ENCODE data around the gene PLEKHA5. TPM values are rescaled to one million over a fixed set of nuclear protein-coding genes. Genes with fewer than 3 reads are reported as not detected.

Gene PLEKHA5
- total and polyA plus RNA-seq, 2 of the 4 experiments (the other 2 are of a cell fraction), result 5.3 to 12.2 TPM

DNA sequence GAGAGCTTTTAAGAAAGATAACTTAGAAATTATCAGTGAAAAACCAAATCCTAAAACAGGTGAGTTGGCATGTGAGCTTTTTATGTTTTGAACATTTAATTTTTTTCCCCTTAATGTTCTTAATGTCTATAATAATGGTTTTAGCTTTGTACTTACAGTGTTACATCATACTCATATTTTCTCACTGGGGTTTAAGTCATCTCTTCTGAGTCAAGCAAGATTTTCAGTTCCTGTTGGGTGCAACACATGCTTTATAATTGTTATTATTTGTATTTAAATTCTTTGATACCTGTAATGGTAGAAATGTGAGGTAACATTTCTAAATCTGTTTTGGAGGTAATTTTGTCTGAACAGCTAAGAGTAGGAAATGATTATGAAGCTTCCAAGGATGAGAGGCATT is 113.0 kb downstream of the PLEKHA5 start:
- Histone ChIP-seq H3K9me3 (ENCODE audit: control insufficient read depth, insufficient read depth, low read length) (no peaks in the 10 kb centered on the region), H4K91ac (ENCODE audit: insufficient read depth, low read depth, low read length) (no peak overlapping the region), H2BK120ac (ENCODE audit: low read depth, low read length) (no peak overlapping the region), H4K8ac (ENCODE audit: low read depth in 2 of 2, low read length in 2 of 2) (no peak overlapping the region), H2AK9ac (replicated peaks; ENCODE audit: low read depth, low read length, poor library complexity) (no peak overlapping the region), H3K18ac (ENCODE audit: low read depth, low read length) (no peak overlapping the region), H3K56ac (ENCODE audit: extremely low read depth, insufficient read depth, low read length) (no peak overlapping the region), H3K27ac (ENCODE audit: insufficient read depth, low read length) (no peak overlapping the region), H2AK5ac (ENCODE audit: low read depth, low read length) (no peak overlapping the region), H2BK5ac (ENCODE audit: low read depth, low read length, poor library complexity, severe bottlenecking) (no peak overlapping the region), H4K5ac (ENCODE audit: low read depth, low read length) (no peak overlapping the region), H3K9ac (ENCODE audit: low read depth, low read length) (no peak overlapping the region), H3K27me3 (ENCODE audit: control insufficient read depth, insufficient read depth, low read length) (no peaks in the 10 kb centered on the region), H3K4me2 (ENCODE audit: low read depth, low read length) (no peak overlapping the region), H3K4me3 (ENCODE audit: insufficient read depth, low read depth, low read length) (no peak overlapping the region), H2BK15ac (ENCODE audit: low read depth, low read length) (no peak overlapping the region), H2BK20ac (ENCODE audit: low read depth, low read length) (no peak overlapping the region), H4K20me1 (ENCODE audit: insufficient read depth, low read length) (peaks cover 7% of the 10 kb centered on the region; the same call in 1 of the 2 replicates), H3K79me1 (ENCODE audit: low read depth in 1 of 2, low read length in 2 of 2) (peaks cover 13 to 24% of the 10 kb centered on the region in 2 experiments), H3K9me1 (ENCODE audit: insufficient read depth, low read length) (peaks cover 4% of the 10 kb centered on the region), H3K23ac (ENCODE audit: low read depth, low read length) (no peak overlapping the region), H3K4ac (ENCODE audit: low read depth, low read length) (no peak overlapping the region), H3K14ac (replicated peaks; ENCODE audit: low read depth, low read length) (no peak overlapping the region), H2AFZ (replicated peaks; ENCODE audit: low read length, poor library complexity) (no peak overlapping the region), H3K4me1 (ENCODE audit: control insufficient read depth, insufficient read depth, low read length) (peaks cover 6% of the 10 kb centered on the region), H3K36me3 (ENCODE audit: control insufficient read depth, insufficient read depth, low read length) (0 out of 2 replicates have a peak, but pooled peaks cover 1% of the 10 kb centered on the region)
- intact Hi-C loops (cut with micrococcal nuclease) (no loop called here), dilution Hi-C loops (cut with HindIII; ENCODE audit: low sequenced_read_pairs, unreplicated experiment) (no loop called here), in situ Hi-C loops (cut with MboI; ENCODE audit: low sequenced_read_pairs) (no loop called here)
- DNase-seq (no peak), ATAC-seq (ENCODE audit: low read depth) (no peak)
- no TSS peak for BruUV-seq (replicated peaks)
- CTCF ChIA-PET, result interaction anchor here (0.6 kb wide), 1 partner anchor 15 kb away, joined by 6 read pairs; no protein-coding TSS in a partner anchor
- POLR2A ChIA-PET (ENCODE audit: unreplicated experiment), result no interaction called here
- TF ChIP-seq RCOR1 (IDR thresholded peaks at IDR 0.05; ENCODE audit: insufficient replicate concordance, low read length) (no peak), BHLHE40 (IDR thresholded peaks at IDR 0.05; ENCODE audit: low read depth, low read length) (no peak)
- TF ChIP-seq, protein P1, sequence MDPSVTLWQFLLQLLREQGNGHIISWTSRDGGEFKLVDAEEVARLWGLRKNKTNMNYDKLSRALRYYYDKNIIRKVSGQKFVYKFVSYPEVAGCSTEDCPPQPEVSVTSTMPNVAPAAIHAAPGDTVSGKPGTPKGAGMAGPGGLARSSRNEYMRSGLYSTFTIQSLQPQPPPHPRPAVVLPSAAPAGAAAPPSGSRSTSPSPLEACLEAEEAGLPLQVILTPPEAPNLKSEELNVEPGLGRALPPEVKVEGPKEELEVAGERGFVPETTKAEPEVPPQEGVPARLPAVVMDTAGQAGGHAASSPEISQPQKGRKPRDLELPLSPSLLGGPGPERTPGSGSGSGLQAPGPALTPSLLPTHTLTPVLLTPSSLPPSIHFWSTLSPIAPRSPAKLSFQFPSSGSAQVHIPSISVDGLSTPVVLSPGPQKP (IDR thresholded peaks at IDR 0.05; ENCODE audit: borderline replicate concordance, low read depth, low read length), result no peak

All from IMR-90 (cell line).